Endothelial cell of umbilical vein (primary cell): ENCODE results near the gene TMEM270. TPM values are rescaled to one million over a fixed set of nuclear protein-coding genes. Genes with fewer than 3 reads are reported as not detected.

Experiments
- BruUV-seq: library from RNA; stranded (reverse); fragments of 400-500 nt; replicated peaks from 2 replicates; lab custom pipeline; 2021; lab: Mats Ljungman, UMichigan
- CTCF ChIA-PET: fragments of 300-600, 350-600 bp; sonication (Branson Sonifier 250); formaldehyde crosslinking; loops from one replicate; lab custom pipeline; 2021; ENCODE audit warnings: antibody characterized with exemption, inconsistent platforms; lab: Charles Lee
- POLR2A ChIA-PET: fragments of 300-600, 350-600 bp; sonication (Branson Sonifier 250); formaldehyde crosslinking; loops from one replicate; lab custom pipeline; 2021; ENCODE audit warnings: antibody characterized with exemption, inconsistent platforms; lab: Charles Lee
- DNase-seq: peaks from one replicate; pipeline ENCODE4 v3.0.0-alpha.2; 2011; ENCODE audit warnings: low read depth, low spot score
- FAIRE-seq: peaks from 2 replicates; lab custom pipeline; 2011; peaks lifted over from hg19 to GRCh38; lab: Jason Lieb, UNC
- H2AFZ ChIP-seq: 2 replicates; pipeline ENCODE4 v1.6.0; 2012; ENCODE audit warnings: low read depth, low read length, control low read depth, inconsistent platforms
- H3K27ac ChIP-seq: 2 replicates; pipeline ENCODE4 v1.5.1; 2011; ENCODE audit warnings: low read depth, mild to moderate bottlenecking, control low read depth, low read length, moderate library complexity; ENCODE audit not compliant: insufficient read depth
- H3K27me3 ChIP-seq, 2 experiments: 2 replicates each; pipeline versions ENCODE4 v1.6.0 to v1.6.1; 2011; ENCODE audit warnings: low read length in 2 of 2, mixed read lengths in 1 of 2; ENCODE audit not compliant: control insufficient read depth in 2 of 2, insufficient read depth in 2 of 2
- H3K36me3 ChIP-seq, 2 experiments: 2 replicates in 1 of 2; 3 replicates in 1 of 2; pipeline ENCODE4 v1.5.1; 2011; ENCODE audit warnings: low read length in 2 of 2, mild to moderate bottlenecking in 1 of 2, moderate library complexity in 1 of 2; ENCODE audit not compliant: control insufficient read depth in 2 of 2, insufficient read depth in 2 of 2; ENCODE audit errors: extremely low read depth in 1 of 2
- H3K4me1 ChIP-seq: 3 replicates; pipeline ENCODE4 v1.5.1; 2011; ENCODE audit warnings: mild to moderate bottlenecking, low read length; ENCODE audit not compliant: control insufficient read depth, insufficient read depth; ENCODE audit errors: extremely low read depth
- H3K4me2 ChIP-seq: 2 replicates; pipeline ENCODE4 v1.6.1; 2011; ENCODE audit warnings: low read length, control low read depth, mixed read lengths; ENCODE audit not compliant: insufficient read depth
- H3K4me3 ChIP-seq, 3 experiments: fragments of 200-600 bp in 1 of 3; sonication (generic), shearing (Covaris generic) in 1 of 3; replicated peaks in 1 of 3; 2 replicates each; pipeline ENCODE4 v1.5.1; 2011 to 2016; ENCODE audit warnings: control low read depth in 3 of 3, low read length in 3 of 3, mild to moderate bottlenecking in 2 of 3, inconsistent platforms in 1 of 3, low read depth in 1 of 3, moderate library complexity in 1 of 3; ENCODE audit not compliant: insufficient read depth in 1 of 3
- H3K79me2 ChIP-seq: 2 replicates; pipeline ENCODE4 v1.6.0; 2012; ENCODE audit warnings: low read length, inconsistent platforms; ENCODE audit not compliant: control insufficient read depth, insufficient read depth
- H3K9ac ChIP-seq: replicated peaks from 2 replicates; pipeline ENCODE3; 2011; ENCODE audit warnings: low read length, control low read depth; ENCODE audit not compliant: insufficient read depth; ENCODE audit errors: extremely low read depth
- H3K9me1 ChIP-seq: replicated peaks from 3 replicates; pipeline ENCODE4 v1.6.0; 2011; ENCODE audit warnings: mild to moderate bottlenecking, low read length; ENCODE audit not compliant: control insufficient read depth, insufficient read depth; ENCODE audit errors: extremely low read depth
- H3K9me3 ChIP-seq: replicated peaks from 2 replicates; pipeline ENCODE4 v1.5.1; 2012; ENCODE audit warnings: low read length, inconsistent platforms; ENCODE audit not compliant: control insufficient read depth, insufficient read depth
- H4K20me1 ChIP-seq: replicated peaks from 2 replicates; pipeline ENCODE3; 2011; ENCODE audit warnings: mild to moderate bottlenecking, low read length; ENCODE audit not compliant: control insufficient read depth, insufficient read depth; ENCODE audit errors: extremely low read depth
- CTCF ChIP-seq, 2 donors: IDR thresholded peaks; 1 replicate in 1 of 2; 2 replicates in 1 of 2; pipeline ENCODE4 v1.5.1; 2011; ENCODE audit warnings: low read length in 2 of 2, mild to moderate bottlenecking in 2 of 2, moderate library complexity in 2 of 2, control low read depth in 1 of 2, inconsistent platforms in 1 of 2, low read depth in 1 of 2; ENCODE audit not compliant: insufficient read depth in 1 of 2; ENCODE audit errors: extremely low read depth in 1 of 2
- EZH2 ChIP-seq: IDR thresholded peaks from 2 replicates; pipeline ENCODE4 v1.6.1; 2012; ENCODE audit warnings: borderline replicate concordance, low read depth, mild to moderate bottlenecking, moderate library complexity, low read length, inconsistent platforms; ENCODE audit not compliant: severe bottlenecking
- FOS ChIP-seq: IDR thresholded peaks from 2 replicates; pipeline ENCODE4 v1.6.1; 2011; ENCODE audit warnings: mild to moderate bottlenecking, low read length, moderate library complexity, borderline replicate concordance; ENCODE audit not compliant: insufficient read depth
- GATA2 ChIP-seq: IDR thresholded peaks from 2 replicates; pipeline ENCODE4 v1.7.0; 2011; ENCODE audit warnings: low read depth, mild to moderate bottlenecking, moderate library complexity, mixed read lengths, low read length; ENCODE audit not compliant: insufficient read length, insufficient read depth
- JUN ChIP-seq: IDR thresholded peaks from 2 replicates; pipeline ENCODE4 v1.6.1; 2011; ENCODE audit warnings: borderline replicate concordance, low read depth; ENCODE audit not compliant: insufficient read length, insufficient read depth
- MAX ChIP-seq: IDR thresholded peaks from 2 replicates; pipeline ENCODE4 v1.6.1; 2011; ENCODE audit not compliant: insufficient read depth, insufficient read length
- MYC ChIP-seq: IDR thresholded peaks from one replicate; pipeline ENCODE4 v1.6.1; 2011; ENCODE audit warnings: mild to moderate bottlenecking, low read depth, low read length
- POLR2A ChIP-seq: IDR thresholded peaks from 2 replicates; pipeline ENCODE4 v1.6.1; 2012; ENCODE audit warnings: low read depth, mild to moderate bottlenecking, control low read depth, low read length
- POLR2AphosphoS5 ChIP-seq: IDR thresholded peaks from 2 replicates; pipeline ENCODE4 v1.6.1; 2012; ENCODE audit warnings: low read depth, mild to moderate bottlenecking, control low read depth, low read length, moderate library complexity; ENCODE audit not compliant: insufficient read depth
- dilution Hi-C: fragments of 300-500 bp; cut with MboI; formaldehyde crosslinking; loops from one replicate; pipeline ENCODE4 v1.15.0; 2019; ENCODE audit warnings: low sequenced_read_pairs; ENCODE audit not compliant: extremely low pct_ligation_motif_present
- intact Hi-C: fragments of 100-400 bp; cut with micrococcal nuclease; formaldehyde crosslinking; loops from one replicate; pipeline ENCODE4 v1.10.0; 2022
- polyA plus RNA-seq, 4 experiments: library from polyadenylated mRNA; depleted of rRNA in 3 of 4; stranded (reverse) in 3 of 4; unstranded in 1 of 4; fragments of >200 nt; gene quantifications; 2 replicates each; pipeline versions ENCODE4 v1.2.1 to v1.2.3, GENCODE V29; 2011 to 2012; ENCODE audit warnings: missing spikeins in 1 of 4
- total RNA-seq: library from RNA; stranded (reverse); gene quantifications from 2 replicates; pipeline ENCODE4 v1.2.3, GENCODE V29; 2021

TMEM270 gene
- total and polyA plus RNA-seq, 2 donors (not counting 3 experiments of a cell fraction or from before 2014, with no cell fraction given): not detected

GRCh38 chr7:73888959-73889358 lies 28.0 kb downstream of the TMEM270 start:
- H3K4me2 ChIP-seq: no peak overlapping the region
- TF ChIP-seq EZH2: no peak
- no peak for TF ChIP-seq JUN
- TF ChIP-seq CTCF (IDR thresholded peaks at IDR 0.05; ENCODE audit: extremely low read depth in 1 of 2, insufficient read depth in 1 of 2, low read depth in 1 of 2, low read length in 2 of 2): no peak
- no peak for TF ChIP-seq POLR2AphosphoS5
- no peak for TF ChIP-seq POLR2A
- no peak for TF ChIP-seq GATA2
- TF ChIP-seq MAX: no peak
- TF ChIP-seq FOS: no peak
- TF ChIP-seq MYC: no peak
- H3K4me3 ChIP-seq: no peak overlapping the region
- FAIRE-seq (no peak), DNase-seq (peak; percentile 80)
- no peak overlapping the region for H3K27ac ChIP-seq
- no peaks in the 10 kb centered on the region for H3K36me3 ChIP-seq
- dilution Hi-C loops: no loop called here
- CTCF ChIA-PET: interaction anchor here (1.0 to 1.5 kb wide), 3 partner anchors 9 to 138 kb away, joined by 3 read pairs; no protein-coding TSS in a partner anchor
- H3K4me1 ChIP-seq: peaks cover 9% of the 10 kb centered on the region
- POLR2A ChIA-PET: no interaction called here
- H4K20me1 ChIP-seq: no peaks in the 10 kb centered on the region
- no TSS peak for BruUV-seq
- no peak overlapping the region for H3K9ac ChIP-seq
- H3K27me3 ChIP-seq: no peaks in the 10 kb centered on the region
- intact Hi-C loops: loop anchor here (5.0 kb wide), 1 partner anchor 138 kb away; the partner anchor contains the start of gene ELN
- no peaks in the 10 kb centered on the region for H3K9me1 ChIP-seq
- H2AFZ ChIP-seq: no peak overlapping the region
- no peaks in the 10 kb centered on the region for H3K9me3 ChIP-seq
- no peaks in the 10 kb centered on the region for H3K79me2 ChIP-seq
